HG03354 (cell line): ENCODE results near the gene RNU6-1.

Experiments
- ATAC-seq: cut with Tn5 transposase; IDR thresholded peaks from one replicate; pipeline ENCODE4 v1.9.1; 2021; ENCODE audit warnings: mild to moderate bottlenecking; ENCODE audit not compliant: unreplicated experiment, poor library complexity, severe bottlenecking

The RNU6-1 gene

GRCh38 chr15:67839929-67840748 lies at the start of gene RNU6-1:
TSS of gene RNU6-1 (minus strand) at chr15:67840045.
- peak; percentile 75 for ATAC-seq

- no peak for ATAC-seq
Observed at GRCh38 chr15:67887776-67888175, 47.9 kb upstream of the RNU6-1 start.

GRCh38 chr15:67885861-67886260 lies 46.0 kb upstream of the RNU6-1 start:
- no peak for ATAC-seq

- no peak for ATAC-seq
Observed at GRCh38 chr15:67885175-67885523, 45.3 kb upstream of the RNU6-1 start.

- no peak for ATAC-seq
Observed at GRCh38 chr15:67884514-67885174, 44.8 kb upstream of the RNU6-1 start.

GRCh38 chr15:67884009-67884408 lies 44.2 kb upstream of the RNU6-1 start:
- ATAC-seq, result no peak

GRCh38 chr15:67883234-67883773 lies 43.5 kb upstream of the RNU6-1 start:
- ATAC-seq, result no peak

DNA sequence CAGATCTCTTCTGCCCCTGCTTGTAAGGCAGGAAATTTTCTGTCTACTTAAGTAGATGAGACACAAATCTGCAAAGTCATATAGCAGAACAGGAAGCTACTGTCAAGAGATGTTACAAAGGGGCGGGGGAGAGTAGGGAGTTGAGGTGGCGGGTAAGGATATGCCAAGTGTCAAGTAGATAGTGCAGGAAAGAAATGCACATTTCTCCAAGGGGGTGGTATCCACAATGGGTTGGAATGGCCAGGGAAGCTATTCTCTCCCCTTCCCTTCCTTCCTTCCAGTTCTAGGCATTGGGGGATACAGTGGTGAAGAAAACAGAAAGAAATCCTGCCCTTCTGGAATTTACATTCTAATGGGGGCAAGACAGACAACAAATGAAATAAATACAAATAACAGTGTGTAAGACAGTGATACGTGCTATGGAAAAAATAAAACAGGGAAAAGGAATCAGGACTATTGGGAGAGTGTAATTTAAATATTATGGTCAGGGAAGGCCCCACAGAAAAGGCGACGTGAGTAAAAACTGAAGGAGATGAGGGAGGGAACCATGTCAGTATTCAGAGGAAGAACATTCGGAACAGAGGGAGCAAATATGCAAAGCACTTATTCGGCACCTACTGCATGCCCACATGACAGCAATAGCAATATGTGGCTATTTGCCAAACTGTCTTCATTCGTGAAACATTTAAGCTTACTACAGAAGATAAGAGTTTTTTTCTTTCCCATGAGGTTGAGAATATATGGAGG lies 42.8 kb upstream of the RNU6-1 start:
- ATAC-seq, result no peak

DNA sequence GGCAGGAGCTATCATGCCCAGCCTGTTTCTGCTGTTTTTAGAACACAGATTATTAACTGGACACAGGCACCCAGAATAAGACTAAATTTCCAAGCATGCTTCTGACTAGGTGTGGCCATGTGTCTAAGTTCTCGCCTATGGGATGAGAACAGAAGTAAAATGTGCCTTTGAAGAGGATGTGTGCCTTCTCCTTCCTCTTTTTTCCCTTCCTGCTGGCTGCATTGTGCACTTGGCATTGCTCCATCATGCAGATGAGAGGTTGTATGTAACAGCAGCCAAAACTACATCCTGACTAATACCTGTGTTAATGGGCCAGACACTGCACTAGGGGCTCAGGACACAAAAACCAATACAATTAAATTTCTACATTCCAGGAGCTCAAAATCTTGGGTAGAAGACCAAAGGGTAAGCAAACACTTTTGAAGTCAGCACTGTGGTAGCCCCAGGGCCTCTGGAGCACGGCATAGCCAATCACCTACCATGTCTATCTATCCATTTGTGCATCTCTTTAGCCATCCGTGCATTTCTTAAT lies 40.9 kb upstream of the RNU6-1 start:
- ATAC-seq, result no peak

GRCh38 chr15:67879440-67880129 lies 39.7 kb upstream of the RNU6-1 start:
- ATAC-seq, result no peak

DNA sequence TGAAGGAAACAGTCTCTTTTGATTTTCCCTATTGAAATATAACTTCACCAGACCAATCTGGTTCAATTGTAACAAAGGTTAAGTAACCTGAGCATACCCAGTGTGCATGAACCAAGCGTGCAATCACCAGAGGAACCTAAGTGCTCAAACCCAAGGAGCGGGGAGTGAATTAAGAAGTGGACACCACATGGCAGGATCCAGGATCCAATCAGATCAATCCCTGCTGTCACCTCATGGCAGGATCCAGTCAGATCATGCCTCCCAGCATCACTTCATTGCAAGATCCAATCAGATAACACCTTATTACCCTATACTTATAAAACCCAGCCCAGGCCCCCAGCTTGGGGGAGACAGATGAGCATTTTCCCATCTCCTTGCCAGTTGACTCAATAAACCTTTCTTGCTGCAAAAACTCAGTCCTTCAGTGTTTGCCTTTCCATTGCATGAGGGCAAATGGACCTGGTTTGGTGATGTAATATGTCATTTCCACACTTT lies 38.9 kb upstream of the RNU6-1 start:
- ATAC-seq, result no peak

- no peak for ATAC-seq
Observed at GRCh38 chr15:67873777-67874176, 33.9 kb upstream of the RNU6-1 start.

DNA sequence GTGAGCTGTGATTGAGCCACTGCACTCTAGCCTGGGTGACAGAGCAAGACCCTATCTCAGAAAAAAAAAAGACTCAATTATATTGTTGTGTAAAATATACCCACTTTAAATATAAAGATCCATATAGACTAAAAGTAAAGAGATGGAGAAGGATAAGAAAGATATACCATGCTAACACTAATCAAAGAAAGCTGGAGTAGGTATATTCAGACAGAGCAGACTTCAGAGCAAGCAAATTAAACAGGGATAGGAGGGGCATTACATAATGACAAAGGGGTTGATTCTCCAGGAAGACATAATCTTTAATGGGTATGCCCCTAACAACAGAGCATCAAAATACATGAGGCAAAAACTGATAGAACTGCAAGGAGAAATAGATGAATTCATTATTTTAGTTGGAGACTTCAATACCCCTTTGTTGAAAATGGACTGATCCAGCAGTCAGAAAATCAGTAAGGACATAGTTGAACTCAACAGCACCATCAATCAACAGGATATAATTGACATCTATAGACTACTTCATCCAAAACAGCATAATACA lies 31.1 kb upstream of the RNU6-1 start:
- no peak for ATAC-seq

- no peak for ATAC-seq
Observed at GRCh38 chr15:67869701-67870100, 29.9 kb upstream of the RNU6-1 start.

GRCh38 chr15:67865766-67866165 lies 25.9 kb upstream of the RNU6-1 start:
- no peak for ATAC-seq

- ATAC-seq, result no peak
Observed at GRCh38 chr15:67865331-67865730, 25.5 kb upstream of the RNU6-1 start.

- peak; percentile 80 for ATAC-seq
Observed at GRCh38 chr15:67863442-67863987, 23.7 kb upstream of the RNU6-1 start.

GRCh38 chr15:67862750-67863441 lies 23.1 kb upstream of the RNU6-1 start:
- peak; percentile 36 for ATAC-seq
